ENCODE results near the gene CECR2.

CECR2 gene

DNA sequence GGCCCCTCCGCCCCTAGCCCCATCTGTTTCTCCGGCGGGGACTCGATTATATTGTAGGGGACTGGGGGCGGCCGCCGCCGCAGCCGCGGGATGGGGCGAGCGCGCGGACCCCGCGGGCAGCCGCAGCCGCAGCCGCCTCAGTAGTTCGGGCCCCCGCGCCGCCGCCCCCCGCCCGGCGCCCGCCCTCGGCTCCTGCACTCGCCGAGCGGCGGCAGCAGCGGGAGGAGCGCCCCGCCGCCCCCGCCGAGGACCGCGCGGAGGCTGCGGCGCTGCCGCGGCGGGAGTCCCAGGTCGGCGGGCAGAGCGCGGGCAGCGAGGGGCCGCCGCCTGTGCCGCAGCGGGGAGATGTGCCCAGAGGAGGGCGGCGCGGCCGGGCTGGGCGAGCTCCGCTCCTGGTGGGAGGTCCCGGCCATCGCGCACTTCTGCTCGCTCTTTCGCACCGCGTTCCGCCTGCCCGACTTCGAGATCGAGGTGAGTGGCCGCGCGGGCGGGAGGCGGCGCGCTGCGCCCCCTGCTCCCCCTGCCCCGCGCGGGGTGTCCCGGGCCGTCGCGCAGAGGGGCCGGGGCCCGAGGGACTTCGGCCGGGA is at the start of gene CECR2:
TSS of gene CECR2 (plus strand) at position 22 of the 587 bp plus-strand sequence. CDS start at position 346, 324 bp downstream.
- DNase-seq (ENCODE audit: low spot score): no peak

DNA sequence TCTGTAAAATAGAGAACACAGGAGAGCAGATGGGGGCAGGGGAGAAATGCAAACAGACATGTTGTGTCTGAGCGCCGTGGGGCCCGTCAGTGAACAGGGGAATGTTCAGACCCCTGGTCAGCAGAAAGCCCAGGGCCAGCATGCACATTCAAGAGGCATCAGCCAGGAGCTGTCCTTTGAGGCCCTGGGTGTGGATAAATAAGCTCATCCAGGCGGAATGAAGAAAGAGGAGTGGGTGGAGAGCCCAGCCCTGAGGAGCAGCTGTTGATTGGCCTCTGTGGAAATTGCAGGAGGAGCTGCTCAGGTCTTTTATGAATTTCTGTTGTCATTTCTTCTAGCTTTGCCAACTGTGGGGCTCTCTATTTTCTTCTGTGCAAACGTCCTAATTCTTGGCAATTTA is 49.7 kb upstream of the CECR2 start:
- DNase-seq (ENCODE audit: low spot score): no peak

DNA sequence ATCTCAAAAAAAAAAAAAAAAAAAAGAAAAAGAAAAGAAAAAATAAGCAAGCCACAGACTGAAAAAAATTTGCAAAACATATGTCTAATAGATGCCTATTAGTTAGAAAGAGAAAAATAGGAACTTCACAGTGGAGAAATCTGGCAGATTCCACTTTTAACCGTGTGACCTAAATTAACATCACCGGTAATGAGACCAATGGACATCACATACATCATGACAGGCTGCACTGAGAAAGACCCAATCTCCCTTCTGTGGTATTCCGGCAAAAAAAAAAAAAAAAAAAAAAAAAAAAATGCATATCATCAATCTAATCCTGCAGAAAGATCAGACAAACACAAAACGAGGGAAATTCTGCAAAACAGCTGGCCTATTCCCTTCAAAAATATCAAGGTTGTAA is 46.7 kb upstream of the CECR2 start:
- no peak for DNase-seq (ENCODE audit: low spot score)

DNA sequence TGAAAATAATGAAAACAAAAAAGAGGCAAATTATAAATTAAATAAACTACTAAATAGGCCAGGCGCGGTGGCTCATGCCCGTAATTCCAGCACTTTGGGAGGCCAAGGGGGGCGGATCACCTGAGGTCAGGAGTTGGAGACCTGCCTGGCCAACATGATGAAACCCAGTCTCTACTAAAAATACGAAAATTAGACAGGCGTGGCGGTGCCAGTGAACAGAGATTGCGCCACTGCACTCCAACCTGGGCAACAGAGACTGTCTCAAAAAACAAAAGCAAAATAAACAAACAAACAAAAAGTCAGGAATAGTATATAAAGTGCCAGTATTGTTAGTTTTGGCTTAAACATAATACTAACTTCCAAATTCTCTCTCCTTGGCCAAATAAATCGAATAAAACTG is 37.6 kb upstream of the CECR2 start:
- no peak for DNase-seq (ENCODE audit: low spot score)

DNA sequence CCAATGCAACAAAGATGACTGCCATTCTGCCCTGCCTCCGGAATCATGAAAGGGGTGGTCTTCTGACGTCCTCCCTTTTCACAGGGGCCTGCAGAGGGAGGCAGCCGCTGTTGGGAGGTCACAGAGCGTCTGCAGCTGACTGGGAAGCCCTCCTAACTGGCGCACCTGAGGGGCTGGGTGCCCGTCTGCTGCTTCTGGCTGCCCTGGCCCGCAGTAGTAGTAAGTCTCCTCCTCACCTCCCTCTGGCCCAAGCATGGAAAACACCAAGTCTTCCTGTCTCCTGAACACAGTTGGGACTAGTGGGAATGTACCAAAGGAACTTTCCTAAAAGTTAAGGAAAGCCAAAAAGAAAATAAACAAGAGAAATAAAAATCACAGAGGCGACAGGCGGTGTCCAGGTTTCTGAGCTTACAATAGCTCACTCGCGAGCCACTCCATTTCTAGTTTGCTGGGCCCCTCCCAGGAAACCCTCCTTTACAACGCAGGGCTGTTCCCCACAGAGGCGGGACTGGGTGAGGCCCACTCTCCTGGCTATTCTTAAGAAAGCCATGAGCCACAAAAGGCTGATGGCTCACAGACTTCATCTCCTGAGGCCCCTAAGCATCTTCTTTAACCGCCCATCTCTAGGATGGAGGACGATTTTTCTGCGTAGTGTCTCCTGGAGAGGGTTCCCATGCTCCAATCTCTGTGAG is 37.0 kb upstream of the CECR2 start:
- DNase-seq (ENCODE audit: low spot score): no peak

DNA sequence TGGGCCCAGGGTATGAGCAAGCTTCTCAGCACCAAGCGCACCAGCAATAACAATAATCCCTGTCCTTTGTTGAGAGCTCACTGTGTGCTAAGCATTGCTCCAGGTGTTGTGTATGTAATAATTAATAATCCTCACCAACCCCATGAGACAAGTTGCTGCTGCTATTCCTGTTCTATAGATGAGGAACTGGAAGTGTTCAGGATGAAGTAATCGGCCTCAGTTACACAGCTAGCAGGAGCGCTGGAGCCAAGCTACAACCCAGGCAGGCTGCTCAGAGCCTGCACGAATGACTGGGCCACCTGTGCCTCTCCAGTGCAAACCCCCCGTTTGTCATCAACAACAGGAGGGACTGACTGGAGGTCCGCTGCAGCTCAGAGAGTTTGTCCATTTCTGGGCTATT is 35.2 kb upstream of the CECR2 start:
- no peak for DNase-seq (ENCODE audit: low spot score)

DNA sequence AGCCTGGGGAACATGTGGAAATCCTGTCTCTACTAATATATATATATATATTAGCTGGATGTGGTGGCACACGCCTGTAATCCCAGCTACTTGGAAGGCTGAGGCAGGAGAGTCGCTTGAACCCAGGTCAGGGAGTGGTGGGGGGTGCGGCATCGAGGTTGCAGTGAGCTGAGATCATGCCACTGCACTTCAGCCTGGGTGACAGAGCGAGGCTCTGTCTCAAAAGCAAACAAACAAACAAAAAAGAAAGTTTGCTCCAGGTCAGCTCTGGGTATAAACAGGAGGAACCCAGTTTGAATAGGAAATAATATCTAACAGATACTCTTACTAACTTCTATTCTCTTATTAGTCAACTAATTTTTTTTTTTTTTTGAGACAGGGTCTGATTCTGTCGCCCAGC is 34.3 kb upstream of the CECR2 start:
- DNase-seq (ENCODE audit: low spot score): no peak

DNA sequence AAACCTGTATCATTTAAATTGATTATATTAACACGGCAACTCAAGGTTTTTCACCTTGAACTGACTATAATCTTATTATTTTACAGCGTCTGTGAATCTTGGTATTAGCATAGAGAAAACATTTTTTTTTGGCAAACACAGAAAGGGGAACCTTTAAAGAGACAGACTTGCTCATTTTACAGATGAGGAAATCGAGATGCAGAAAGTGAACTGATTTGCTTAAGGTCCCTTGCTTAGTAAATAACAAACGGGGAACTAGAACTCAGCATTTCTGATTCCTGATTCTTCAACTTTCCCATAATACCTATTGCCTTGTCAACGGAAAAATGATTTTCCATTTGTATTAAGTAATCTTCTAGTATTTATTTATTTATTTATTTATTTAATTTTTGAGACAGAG is 33.2 kb upstream of the CECR2 start:
- no peak for DNase-seq (ENCODE audit: low spot score)

DNA sequence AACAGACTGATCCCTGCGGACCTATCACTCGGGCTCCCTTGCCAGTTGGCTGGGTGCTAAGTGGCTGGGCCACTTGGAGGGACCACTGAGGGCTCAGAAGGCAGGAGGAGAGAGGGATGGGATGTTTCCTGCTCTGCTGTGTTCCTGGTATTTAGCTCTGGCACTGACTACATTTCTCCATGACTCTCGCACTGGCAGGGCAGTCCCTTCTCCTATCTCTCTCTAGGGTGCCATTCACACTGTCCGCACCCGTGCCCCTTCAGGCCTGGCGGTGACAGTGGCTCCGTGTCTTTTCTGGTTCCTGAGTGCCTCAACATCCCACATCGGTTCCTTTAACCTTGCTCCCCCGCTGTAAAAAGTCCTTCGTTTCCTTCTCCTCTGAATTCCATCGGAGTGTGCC is 31.6 kb upstream of the CECR2 start:
- no peak for DNase-seq (ENCODE audit: low spot score)

DNA sequence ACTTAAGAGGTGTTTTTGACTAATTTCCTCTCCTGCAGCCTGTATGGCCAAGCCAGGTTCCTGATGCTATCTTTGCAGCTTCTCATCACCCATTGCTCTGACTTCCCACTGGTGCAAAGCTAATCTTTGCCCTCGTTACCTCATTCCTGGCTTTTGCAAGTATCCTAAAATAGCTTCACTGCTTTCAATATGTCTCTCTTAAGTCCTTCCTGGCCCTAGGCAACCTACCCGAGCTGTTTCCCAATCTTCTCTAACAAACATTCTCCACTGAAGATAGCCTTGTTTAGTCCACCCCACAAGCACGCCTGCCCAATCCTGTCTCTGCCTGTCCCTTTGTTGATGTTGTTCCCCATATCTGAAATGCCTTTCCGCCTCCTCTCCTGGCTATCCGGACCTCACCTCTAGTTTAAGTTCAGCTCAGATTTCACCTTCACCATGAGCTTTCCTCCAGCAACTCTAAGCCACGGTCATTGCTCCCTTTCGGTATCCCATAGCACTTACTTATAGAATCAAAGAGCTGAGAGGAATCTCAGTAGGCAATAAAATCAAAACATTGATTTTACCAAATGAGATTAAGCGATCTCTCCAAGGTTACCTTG is 30.1 kb upstream of the CECR2 start:
- DNase-seq (ENCODE audit: low spot score): no peak

DNA sequence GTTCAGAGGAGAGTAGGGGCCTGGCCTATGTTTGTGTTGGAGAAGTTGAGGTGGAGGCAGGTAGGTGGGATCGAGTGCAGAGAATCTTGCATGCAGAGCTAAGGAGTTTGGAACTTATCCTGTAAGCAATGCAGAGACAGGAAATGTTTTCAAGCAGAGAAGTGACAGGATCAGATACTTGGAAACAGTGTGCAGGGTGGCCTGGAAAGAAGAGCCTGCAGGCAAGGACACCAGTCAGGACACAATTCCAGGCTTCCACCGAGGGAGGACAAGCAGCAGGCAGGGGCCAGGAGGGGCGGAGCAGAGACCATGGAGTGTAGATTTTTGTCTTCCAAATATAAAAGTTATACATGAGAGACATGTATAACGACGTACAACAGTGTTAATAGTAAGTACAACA is 26.9 kb upstream of the CECR2 start:
- no peak for DNase-seq (ENCODE audit: low spot score)

DNA sequence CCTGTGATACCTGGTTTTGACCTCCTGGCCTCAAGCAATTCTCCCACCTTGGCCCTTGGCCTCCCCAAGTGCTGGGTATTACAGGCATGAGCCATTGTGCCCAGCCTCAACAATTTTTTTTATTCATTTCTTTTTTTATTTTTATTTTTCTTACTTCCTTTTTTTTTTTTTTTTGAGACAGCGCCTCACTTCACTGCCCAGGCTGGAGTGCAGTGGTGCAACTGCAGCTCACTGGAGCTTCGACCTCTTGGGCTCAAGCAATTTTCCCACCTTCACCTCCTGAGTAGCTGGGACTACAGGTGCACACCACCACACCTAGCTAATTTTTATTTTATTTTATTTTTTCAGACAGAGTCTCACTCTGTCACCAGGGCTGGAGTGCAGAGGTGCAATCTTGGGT is 25.5 kb upstream of the CECR2 start:
- no peak for DNase-seq (ENCODE audit: low spot score)

DNA sequence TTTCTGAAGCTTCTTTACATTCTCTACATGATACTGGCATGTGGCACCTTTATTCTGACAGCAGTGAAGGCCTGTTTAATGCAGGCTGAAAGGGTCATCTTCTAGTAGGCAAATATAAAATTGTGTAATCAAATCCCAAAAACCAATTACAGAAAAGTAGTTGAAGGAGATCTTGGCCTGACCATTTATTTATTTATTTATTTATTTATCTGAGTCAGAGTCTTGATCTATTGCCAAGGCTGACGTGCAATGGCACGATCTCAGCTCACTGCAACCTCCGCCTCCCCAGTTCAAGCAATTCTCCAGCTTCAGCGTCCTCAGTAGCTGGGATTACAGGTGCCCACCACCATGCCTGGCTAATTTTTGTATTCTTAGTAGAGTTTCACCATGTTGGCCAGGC is 22.7 kb upstream of the CECR2 start:
- DNase-seq (ENCODE audit: low spot score): no peak

DNA sequence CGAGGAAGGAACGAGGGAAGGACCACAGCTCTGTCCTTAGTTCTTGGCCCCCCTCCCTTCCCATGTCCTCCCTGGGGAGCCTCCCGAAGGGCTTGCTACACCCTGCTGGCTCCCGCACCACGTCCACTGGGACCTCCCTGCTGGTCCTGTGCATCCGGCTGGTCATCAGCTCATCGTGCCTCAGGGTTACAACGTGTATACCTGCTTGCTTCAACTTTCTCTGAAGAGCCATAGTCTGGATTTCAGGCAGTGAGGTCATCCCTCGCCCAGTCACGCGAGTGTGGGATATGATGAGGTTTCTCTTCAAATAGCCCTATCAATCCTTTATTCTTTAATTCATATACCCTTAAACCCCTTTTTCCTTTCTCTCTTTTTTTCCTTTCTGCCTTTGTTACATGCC is 21.5 kb upstream of the CECR2 start:
- DNase-seq (ENCODE audit: low spot score): no peak

DNA sequence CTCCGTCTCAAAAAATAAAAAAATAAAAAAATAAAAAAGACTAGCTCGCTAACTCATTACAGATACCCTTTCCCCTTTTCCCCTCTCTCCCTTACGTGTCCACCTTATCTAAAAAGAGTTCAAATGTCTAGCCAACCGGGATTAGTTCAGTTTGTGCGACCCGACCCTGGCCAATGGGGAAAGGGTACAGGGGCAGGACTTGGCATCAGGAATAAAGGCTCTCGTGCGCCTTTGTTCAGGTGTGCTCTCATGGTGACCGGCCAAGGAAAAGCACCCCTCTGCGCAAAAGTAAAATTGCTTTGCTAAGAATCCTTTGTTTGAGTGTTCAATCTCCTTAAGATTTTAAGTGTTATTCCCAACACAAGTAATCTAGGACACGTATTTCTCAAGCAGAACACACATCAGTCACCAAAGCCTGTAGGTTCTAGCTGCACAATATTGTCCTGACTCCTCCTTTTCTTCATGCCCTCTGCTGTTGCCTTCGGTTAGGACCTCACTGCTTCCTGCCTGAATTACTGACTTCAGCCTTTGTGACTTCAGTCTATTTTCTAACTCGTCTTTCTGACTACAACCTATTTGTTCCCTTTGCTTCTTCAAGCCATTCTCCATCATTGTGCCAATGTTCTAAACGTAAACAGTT is 20.7 kb upstream of the CECR2 start:
- no peak for DNase-seq (ENCODE audit: low spot score)

DNA sequence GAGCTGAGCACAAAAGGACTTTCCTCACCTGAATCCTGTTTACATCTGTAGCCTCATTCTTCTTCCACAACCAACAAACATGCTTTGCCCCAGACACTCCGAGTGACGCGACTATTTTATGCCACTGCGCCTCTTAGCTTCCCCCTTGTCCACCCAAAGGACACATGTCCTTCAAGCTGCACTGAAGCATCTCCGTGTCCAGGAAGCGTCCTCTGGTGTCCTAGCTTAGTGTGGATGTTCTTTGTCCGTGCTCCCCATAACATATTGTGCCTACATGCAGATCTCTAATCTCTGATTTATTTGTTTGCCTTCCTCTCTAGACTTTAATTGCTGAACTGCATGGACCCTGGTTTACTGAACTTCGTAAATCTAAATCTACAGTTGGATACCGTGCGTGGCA is 20.1 kb upstream of the CECR2 start:
- no peak for DNase-seq (ENCODE audit: low spot score)

DNA sequence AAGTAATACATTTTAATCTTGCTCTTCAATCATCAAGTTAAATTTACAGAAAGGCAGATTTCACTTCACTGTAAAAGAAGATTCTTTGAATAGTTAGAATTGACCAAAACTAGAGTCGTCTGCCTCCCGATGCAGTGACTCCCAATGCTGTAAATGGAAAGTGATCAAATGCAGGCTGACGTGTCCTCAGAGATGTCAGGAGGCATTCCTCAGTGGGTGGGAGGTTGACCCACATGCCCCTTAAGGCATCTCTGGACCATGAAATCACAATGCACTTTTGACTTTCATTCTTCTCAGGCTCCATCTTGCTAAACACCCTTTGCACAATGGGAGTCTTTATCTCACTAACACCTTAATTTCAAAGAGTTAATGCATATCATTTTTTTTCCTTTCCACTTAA is 19.0 kb upstream of the CECR2 start:
- DNase-seq (ENCODE audit: low spot score): no peak

DNA sequence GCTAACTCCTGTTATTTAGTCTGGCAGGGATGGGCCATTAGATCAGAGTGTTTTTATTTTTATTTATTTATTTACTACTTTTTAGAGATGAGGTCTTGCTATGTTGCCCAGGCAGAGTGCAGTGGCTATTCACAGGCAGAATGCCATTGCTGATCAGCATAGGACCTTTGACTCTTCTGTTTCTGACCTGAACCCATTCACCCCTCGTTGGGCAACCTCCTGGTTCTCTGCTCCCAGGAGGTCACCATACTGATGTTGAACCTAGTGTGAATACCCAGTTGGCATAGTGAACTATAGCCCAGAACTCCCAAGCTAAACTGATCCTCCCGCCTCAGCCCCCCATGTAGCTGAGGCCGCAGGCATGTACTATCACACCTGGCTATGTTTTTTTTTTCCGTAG is 16.5 kb upstream of the CECR2 start:
- DNase-seq (ENCODE audit: low spot score): no peak

DNA sequence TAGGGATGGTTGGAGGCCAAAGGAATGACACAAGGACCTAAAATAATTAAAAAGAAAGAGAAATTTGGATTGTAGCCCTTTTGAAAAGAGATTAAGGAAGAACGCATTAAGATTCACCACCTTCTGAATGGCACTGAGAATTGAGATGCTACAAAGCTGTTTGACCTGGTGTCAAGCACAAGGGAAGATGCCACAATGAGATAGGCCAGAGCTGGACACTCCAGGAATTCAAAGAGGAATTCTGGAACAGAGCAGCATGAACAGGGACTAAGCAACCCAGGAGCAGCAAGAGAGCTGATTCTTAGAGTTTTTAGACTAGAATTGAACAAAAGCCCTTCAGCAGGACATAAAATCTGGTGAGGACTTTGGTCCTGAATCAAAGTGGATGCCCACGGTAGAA is 11.6 kb upstream of the CECR2 start:
- no peak for DNase-seq (ENCODE audit: low spot score)

DNA sequence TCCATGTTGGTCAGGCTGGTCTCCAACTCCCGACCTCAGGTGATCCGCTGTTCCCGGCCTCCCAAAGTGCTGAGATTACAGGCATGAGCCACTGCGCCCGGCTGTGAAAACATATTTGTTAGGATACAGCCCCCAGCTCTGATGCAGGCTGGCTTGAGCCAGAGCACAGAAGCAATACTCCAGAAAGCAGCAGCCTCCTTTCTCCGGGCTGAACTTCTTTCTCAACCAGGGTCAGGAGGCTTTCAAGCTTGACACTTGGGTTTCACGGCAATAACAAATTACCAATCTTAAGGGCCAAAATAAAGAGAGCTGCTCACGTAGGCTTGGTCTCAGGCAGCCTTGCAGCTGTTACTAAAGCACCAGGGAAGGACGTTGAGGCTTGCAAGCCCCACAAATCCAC is 10.8 kb upstream of the CECR2 start:
- DNase-seq (ENCODE audit: low spot score): no peak

DNA sequence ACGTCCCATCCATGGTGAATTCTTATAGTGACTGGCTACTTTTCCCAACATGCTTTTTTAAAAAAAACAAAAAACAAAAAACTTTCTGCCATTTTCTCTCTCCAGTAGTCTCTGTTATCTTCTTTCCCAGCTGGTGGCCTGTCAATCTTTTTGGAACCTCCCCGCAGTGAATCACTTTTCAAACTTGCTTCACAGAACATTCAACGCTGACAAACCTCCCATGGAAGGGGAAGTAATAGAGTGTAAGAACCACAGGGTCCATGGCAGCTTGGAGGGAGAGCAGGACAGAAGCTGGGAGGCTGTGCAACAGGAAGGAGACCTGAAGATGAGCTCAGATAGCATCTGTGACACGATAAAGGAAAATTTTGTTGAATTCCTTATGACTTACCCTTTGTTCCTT is 9.8 kb upstream of the CECR2 start:
- DNase-seq (ENCODE audit: low spot score): no peak

DNA sequence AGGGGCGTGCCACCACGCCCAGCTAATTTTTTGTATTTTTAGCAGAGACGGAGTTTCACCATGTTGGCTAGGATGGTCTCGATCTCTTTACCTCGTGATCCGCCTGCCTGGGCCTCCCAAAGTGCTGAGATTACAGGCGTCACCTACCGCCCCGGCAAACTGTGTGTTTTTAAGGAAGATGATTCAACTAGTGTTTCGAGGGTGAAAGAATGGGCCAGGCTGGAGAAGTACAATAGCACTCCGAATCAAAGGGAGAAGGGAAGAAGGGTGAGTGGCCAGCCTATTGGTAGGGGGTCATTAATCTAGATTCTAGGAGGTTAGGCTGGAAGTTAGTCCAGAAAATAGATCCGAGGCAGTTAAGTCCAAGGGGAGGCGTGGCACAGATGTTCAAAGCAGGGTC is 2.9 kb upstream of the CECR2 start:
- DNase-seq (ENCODE audit: low spot score): no peak

DNA sequence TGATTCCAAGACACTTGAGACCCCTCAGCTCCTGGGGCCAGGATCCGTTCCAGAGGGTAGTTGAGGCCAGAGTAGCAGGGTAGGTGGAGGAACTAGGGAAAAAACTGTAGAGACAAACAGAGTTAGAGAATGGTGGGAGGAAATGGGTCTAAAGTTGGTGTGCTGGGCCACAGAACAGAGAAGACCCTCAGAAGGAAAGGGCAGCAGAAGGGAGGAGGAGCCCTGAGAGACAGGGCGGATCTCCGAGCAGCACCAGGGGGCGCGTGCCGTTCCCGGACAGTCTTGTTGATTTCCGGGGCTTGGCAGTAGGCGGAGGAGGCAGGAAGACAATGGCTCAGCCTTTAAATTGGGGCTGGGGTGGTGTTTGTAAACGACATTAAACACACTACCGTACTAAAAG is 2.4 kb upstream of the CECR2 start:
- DNase-seq (ENCODE audit: low spot score): peak; percentile 3

Measured in CD4-positive, alpha-beta T cell treated with Interleukin-6 at 100 ng/mL for 8 hours (primary cell).